Ramos (cell line): ENCODE measurements around the gene NUDCD3.
"Not testable (repeated sequence)": the region's sequence is repeated elsewhere in the genome, so short reads cannot be mapped to it uniquely, and the experiment has no call there.

Experiments used
- in situ Hi-C: fragments of 300-500 bp; cut with MboI; formaldehyde crosslinking; loops from one replicate; pipeline ENCODE4 v1.14.3; 2022; ENCODE audit warnings: low sequenced_read_pairs; ENCODE audit not compliant: unreplicated experiment

Gene NUDCD3

GRCh38 chr7:44455155-44455554, 35.3 kb downstream of the NUDCD3 start:
- in situ Hi-C loops, result no loop called here

GRCh38 chr7:44454348-44454747, 36.1 kb downstream of the NUDCD3 start:
- in situ Hi-C loops, result no loop called here

GRCh38 chr7:44451123-44451522, 39.3 kb downstream of the NUDCD3 start:
- in situ Hi-C loops, result no loop called here

GRCh38 chr7:44449584-44449928, 40.9 kb downstream of the NUDCD3 start:
- in situ Hi-C loops, result no loop called here

- in situ Hi-C loops, result no loop called here
Measured at GRCh38 chr7:44448922-44449583, 41.4 kb downstream of the NUDCD3 start.

- in situ Hi-C loops, result no loop called here
Measured at GRCh38 chr7:44447874-44448425, 42.5 kb downstream of the NUDCD3 start.

GRCh38 chr7:44445986-44446671, 44.3 kb downstream of the NUDCD3 start:
- in situ Hi-C loops, result no loop called here

GRCh38 chr7:44441079-44441478, 49.4 kb downstream of the NUDCD3 start:
- in situ Hi-C loops, result no loop called here

- in situ Hi-C loops, result no loop called here
Measured at GRCh38 chr7:44440577-44441078, 49.8 kb downstream of the NUDCD3 start.

- in situ Hi-C loops, result no loop called here
Measured at GRCh38 chr7:44439926-44440325, 50.5 kb downstream of the NUDCD3 start.

- in situ Hi-C loops, result no loop called here
Measured at GRCh38 chr7:44438816-44439215, 51.6 kb downstream of the NUDCD3 start.

- in situ Hi-C loops, result no loop called here
Measured at GRCh38 chr7:44434201-44434600, 56.3 kb downstream of the NUDCD3 start.

GRCh38 chr7:44433255-44434022, 57.0 kb downstream of the NUDCD3 start:
- in situ Hi-C loops, result no loop called here

GRCh38 chr7:44432381-44432977, 58.0 kb downstream of the NUDCD3 start:
- in situ Hi-C loops, result no loop called here

- in situ Hi-C loops, result no loop called here
Measured at GRCh38 chr7:44431091-44431608, 59.3 kb downstream of the NUDCD3 start.

GRCh38 chr7:44430054-44430453, 60.4 kb downstream of the NUDCD3 start:
- in situ Hi-C loops, result no loop called here

- in situ Hi-C loops, result not testable (repeated sequence)
Measured at GRCh38 chr7:44424762-44425161, 65.7 kb downstream of the NUDCD3 start.

- in situ Hi-C loops, result no loop called here
Measured at GRCh38 chr7:44416941-44417340, 73.5 kb downstream of the NUDCD3 start.

- in situ Hi-C loops, result no loop called here
Measured at GRCh38 chr7:44415510-44415909, 74.9 kb downstream of the NUDCD3 start.

- in situ Hi-C loops, result no loop called here
Measured at GRCh38 chr7:44415047-44415446, 75.4 kb downstream of the NUDCD3 start.
